BE2C (cell line): Measurements from ENCODE around the gene DCAF11.

Source experiments
- DNase-seq: peaks from one replicate; pipeline ENCODE4 v3.0.0-alpha.2; 2020
- H3K27me3 ChIP-seq: fragments of 250-450 bp; sonication (Bioruptor Pico); 2 replicates; pipeline ENCODE4 v1.5.1; 2020; ENCODE audit warnings: mild to moderate bottlenecking
- H3K36me3 ChIP-seq: fragments of 250-450 bp; sonication (Bioruptor Pico); 2 replicates; pipeline ENCODE4 v1.5.1; 2020; ENCODE audit warnings: mild to moderate bottlenecking
- H3K4me1 ChIP-seq: fragments of 250-450 bp; sonication (Bioruptor Pico); 2 replicates; pipeline ENCODE4 v1.5.1; 2020
- H3K4me3 ChIP-seq: 2 replicates; pipeline ENCODE4 v1.5.1; 2011; ENCODE audit warnings: low read depth, low read length
- H3K9me3 ChIP-seq: fragments of 250-450 bp; sonication (Bioruptor Pico); 2 replicates; pipeline ENCODE4 v1.5.1; 2020
- TF ChIP-seq, protein P1 (sequence below): IDR thresholded peaks from 2 replicates; pipeline ENCODE4 v1.5.1; 2012; ENCODE audit warnings: mild to moderate bottlenecking, low read depth, low read length

Gene DCAF11

DNA sequence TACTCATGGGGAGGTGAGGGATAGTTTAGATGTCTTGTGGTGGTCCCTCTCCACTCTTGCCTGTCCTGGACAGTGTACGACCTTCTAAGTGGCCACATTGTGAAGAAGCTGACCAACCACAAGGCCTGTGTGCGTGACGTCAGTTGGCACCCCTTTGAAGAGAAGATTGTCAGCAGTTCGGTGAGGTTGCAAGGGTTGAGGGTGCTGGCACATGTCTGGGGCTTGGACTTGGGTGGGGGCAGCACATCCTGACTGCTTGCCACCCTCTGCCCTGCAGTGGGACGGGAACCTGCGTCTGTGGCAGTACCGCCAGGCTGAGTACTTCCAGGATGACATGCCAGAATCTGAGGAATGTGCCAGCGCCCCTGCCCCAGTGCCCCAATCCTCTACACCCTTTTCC, 8.3 kb downstream of the DCAF11 start:
- no peaks in the 10 kb centered on the region for H3K27me3 ChIP-seq
- H3K36me3 ChIP-seq = peaks cover 14% of the 10 kb centered on the region
- no peaks in the 10 kb centered on the region for H3K9me3 ChIP-seq
- H3K4me3 ChIP-seq = no peak overlapping the region
- H3K4me1 ChIP-seq = no peaks in the 10 kb centered on the region
- no peak for DNase-seq
- TF ChIP-seq, protein P1, sequence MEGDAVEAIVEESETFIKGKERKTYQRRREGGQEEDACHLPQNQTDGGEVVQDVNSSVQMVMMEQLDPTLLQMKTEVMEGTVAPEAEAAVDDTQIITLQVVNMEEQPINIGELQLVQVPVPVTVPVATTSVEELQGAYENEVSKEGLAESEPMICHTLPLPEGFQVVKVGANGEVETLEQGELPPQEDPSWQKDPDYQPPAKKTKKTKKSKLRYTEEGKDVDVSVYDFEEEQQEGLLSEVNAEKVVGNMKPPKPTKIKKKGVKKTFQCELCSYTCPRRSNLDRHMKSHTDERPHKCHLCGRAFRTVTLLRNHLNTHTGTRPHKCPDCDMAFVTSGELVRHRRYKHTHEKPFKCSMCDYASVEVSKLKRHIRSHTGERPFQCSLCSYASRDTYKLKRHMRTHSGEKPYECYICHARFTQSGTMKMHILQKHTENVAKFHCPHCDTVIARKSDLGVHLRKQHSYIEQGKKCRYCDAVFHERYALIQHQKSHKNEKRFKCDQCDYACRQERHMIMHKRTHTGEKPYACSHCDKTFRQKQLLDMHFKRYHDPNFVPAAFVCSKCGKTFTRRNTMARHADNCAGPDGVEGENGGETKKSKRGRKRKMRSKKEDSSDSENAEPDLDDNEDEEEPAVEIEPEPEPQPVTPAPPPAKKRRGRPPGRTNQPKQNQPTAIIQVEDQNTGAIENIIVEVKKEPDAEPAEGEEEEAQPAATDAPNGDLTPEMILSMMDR = no peak

DNA sequence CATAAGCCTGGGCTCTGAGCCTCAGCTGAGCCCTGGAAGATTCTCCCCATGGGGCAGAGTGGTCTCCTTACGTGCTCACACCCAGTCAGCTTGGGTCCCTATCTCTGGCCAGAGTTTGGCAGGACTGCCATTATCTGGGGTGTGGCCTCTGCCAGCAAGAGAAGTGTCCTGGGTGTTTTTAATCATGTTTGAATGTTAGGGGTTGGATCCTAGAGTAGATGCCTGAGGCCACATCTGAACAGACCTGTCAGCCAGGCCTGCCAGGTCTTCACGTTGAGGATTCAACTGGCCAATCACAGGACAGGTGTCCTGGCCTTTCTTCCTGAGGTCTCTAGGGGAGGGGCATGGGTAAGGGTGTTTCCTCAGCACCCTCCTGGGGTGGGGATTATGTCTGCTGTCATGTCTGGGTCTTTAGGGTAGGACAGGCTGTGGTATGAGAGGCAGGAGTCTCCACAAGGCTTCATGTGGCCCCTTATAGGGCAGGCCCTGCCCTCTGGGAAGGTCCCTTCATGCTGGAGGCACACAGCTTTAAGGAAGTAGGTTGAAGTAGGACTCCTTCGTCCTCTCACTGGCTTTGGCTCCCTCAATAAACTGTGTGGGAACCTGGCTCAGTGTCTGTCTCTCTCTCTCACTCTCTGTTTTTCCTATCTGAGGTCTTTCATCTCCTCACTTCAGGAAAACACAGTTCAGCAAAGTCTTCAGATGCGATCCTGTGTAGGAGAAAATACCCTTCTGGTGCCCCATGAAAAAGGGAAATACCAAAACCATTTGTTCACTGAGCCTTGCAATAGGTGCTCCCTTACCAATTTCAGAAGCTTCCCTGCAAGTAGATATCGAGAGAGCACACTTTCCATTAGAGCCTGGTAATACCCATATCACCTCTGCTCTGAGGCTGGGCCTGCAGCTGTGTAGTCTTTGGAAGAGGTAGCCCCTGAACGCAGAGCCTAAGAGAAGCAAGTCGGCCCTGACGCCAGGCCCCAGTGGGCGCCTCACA, 9.1 kb downstream of the DCAF11 start:
- H3K27me3 ChIP-seq = no peaks in the 10 kb centered on the region
- H3K4me3 ChIP-seq = no peak overlapping the region
- H3K36me3 ChIP-seq = peaks cover 14% of the 10 kb centered on the region
- H3K9me3 ChIP-seq = no peaks in the 10 kb centered on the region
- H3K4me1 ChIP-seq = no peaks in the 10 kb centered on the region
- no peak for DNase-seq
- TF ChIP-seq, protein P1 = no peak

DNA sequence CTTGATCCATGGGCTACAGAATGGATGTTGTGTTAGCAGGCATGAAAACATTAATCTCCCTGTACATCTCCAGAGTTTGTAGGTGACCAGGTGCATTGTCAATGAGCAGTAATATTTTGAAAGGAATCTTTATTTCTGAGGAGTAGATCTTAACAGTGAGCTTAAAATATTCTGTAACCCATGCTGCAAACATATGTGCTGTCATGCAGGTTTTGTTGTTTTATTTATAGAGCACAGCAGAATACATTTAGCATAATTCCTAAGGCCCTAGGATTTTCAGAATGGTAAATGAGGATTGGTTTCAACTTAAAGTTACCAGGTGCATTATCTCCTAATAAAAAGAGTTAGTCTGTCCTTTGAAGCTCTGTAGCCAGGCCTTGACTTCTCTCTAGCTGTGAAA, 12.4 kb downstream of the DCAF11 start:
- Histone ChIP-seq H3K36me3 (no peaks in the 10 kb centered on the region), H3K4me3 (no peak overlapping the region), H3K27me3 (no peaks in the 10 kb centered on the region), H3K9me3 (no peaks in the 10 kb centered on the region), H3K4me1 (no peaks in the 10 kb centered on the region)
- TF ChIP-seq, protein P1 = no peak
- DNase-seq = no peak

DNA sequence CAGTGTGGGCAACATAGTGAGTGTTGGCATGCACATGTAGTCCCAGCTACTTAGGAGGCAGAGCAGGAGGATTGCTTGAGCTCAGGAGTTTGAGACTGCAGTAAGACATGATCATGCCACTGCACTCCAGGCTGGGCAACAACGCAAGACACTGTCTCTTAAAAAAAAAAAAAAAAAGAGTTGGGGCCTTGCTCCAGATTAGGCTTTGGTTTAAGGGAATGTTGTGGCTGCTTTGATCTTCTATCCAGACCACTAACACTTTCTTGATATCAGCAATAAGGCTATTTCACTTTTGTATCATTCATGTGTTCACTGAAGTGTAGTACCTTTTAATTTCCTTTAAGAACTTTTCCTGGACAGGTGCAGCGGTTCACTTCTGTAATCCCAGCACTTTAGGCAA, 13.1 kb downstream of the DCAF11 start:
- Histone ChIP-seq H3K36me3 (no peaks in the 10 kb centered on the region), H3K9me3 (no peaks in the 10 kb centered on the region)
- TF ChIP-seq, protein P1 = no peak

DNA sequence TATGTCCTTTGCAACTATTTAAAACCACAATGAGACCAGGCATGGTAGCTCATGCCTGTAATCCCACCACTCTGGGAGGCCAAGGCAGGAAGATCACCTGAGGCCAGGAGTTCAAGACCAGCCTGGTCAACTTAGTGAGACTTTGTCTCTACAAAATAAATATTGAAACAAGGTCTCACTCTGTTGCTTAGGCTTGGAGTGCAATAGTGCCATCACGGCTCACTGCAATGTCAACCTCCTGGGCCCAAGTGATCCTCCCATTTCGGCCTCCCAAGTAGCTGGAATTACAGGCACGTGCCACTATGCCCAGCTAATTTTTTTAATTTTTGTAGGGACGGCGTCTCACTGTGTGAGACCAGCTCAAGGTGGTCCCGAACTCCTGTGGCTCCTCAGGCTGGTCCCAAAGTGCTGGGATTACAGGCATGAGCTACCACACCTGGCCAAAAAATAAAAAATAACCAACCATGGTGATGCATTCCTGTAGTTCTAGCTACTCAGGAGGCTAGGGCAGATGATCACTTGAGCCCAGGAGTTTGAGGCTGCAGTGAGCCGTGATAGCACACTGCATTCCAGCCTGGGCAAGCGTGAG, 14.9 kb downstream of the DCAF11 start:
- H3K4me3 ChIP-seq = no peak overlapping the region
- H3K27me3 ChIP-seq = no peaks in the 10 kb centered on the region
- H3K4me1 ChIP-seq = no peaks in the 10 kb centered on the region
- DNase-seq = no peak
- H3K36me3 ChIP-seq = no peaks in the 10 kb centered on the region
- H3K9me3 ChIP-seq = no peaks in the 10 kb centered on the region
- TF ChIP-seq, protein P1 = no peak

More for the DNA sequence above, 13.1 kb downstream of the DCAF11 start:
- Histone ChIP-seq H3K27me3 (no peaks in the 10 kb centered on the region), H3K4me3 (no peak overlapping the region), H3K4me1 (no peaks in the 10 kb centered on the region)
- no peak for DNase-seq

DNA sequence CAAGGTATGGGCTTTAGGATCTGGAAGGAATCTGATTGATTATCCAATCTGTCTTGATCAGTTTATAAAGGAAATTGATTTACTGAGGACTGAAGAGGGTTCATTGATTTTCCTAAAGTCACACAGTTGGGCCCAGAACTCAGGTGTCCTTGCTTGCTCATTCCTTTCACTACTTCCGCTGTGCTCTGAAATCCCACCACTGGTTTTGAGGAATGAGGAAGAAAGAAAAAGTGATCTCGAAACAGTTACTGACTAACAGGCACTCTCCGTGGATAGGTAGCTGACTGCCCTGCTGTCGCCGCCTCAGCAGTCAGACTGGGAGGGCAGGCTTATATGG, 15.8 kb downstream of the DCAF11 start, which contains the start of gene FITM1:
FITM1 (plus strand) TSS at position 280 of the 337 bp plus-strand sequence. CDS start 905 bp downstream, outside the sequence.
- H3K36me3 ChIP-seq = no peaks in the 10 kb centered on the region
- TF ChIP-seq, protein P1 = no peak
- no peak within 1 kb of the TSS for H3K4me3 ChIP-seq
- no peaks in the 10 kb centered on the region for H3K27me3 ChIP-seq
- H3K9me3 ChIP-seq = no peaks in the 10 kb centered on the region
- no peak for DNase-seq
- H3K4me1 ChIP-seq = no peaks in the 10 kb centered on the region
